ENCODE measurements around the gene HJV.

- no peak for TF ChIP-seq TAF1 (IDR thresholded peaks at IDR 0.05; ENCODE audit: borderline replicate concordance, insufficient read depth, low read length)
- no peak for TF ChIP-seq REST (IDR thresholded peaks at IDR 0.05; ENCODE audit: insufficient read depth in 1 of 2, low read depth in 2 of 2, low read length in 2 of 2)
- TF ChIP-seq POLR2AphosphoS5 (IDR thresholded peaks at IDR 0.05; ENCODE audit: low read depth, low read length) = no peak
Measured at GRCh38 chr1:145997016-145997717, 24.4 kb downstream of the HJV start.

All from PFSK-1 (cell line).